WTC11 (cell line): ENCODE results near the gene GRIK2. TPM values are rescaled to one million over a fixed set of nuclear protein-coding genes. Genes with fewer than 3 reads are reported as not detected.

Source experiments
- ATAC-seq: fragments of 200-7000 bp; cut with Tn5 transposase; 2 replicates; pipeline ENCODE4 v1.10.0; 2021; ENCODE audit warnings: mild to moderate bottlenecking, moderate library complexity
- CTCF ChIA-PET: fragments of 300-600 bp; sonication (Branson Sonifier 250); formaldehyde crosslinking; loops from one replicate; lab custom pipeline; 2021; ENCODE audit warnings: antibody characterized with exemption; lab: Charles Lee
- POLR2A ChIA-PET: fragments of 350-600 bp; sonication (Branson Sonifier 250); formaldehyde crosslinking; loops from one replicate; lab custom pipeline; 2021; ENCODE audit warnings: antibody characterized with exemption; lab: Charles Lee
- DNase-seq: peaks from one replicate; pipeline ENCODE4 v3.0.0; 2021; ENCODE audit warnings: low spot score
- H3K27ac Mint-ChIP-seq: 2 replicates; pipeline ENCODE4 v1.8.0; 2021; ENCODE audit warnings: mixed read lengths
- H3K27me3 Mint-ChIP-seq: 2 replicates; pipeline ENCODE4 v1.8.0; 2021; ENCODE audit warnings: low read depth, mild to moderate bottlenecking, moderate library complexity, mixed read lengths
- H3K36me3 Mint-ChIP-seq: 2 replicates; pipeline ENCODE4 v1.8.0; 2021; ENCODE audit warnings: mixed read lengths
- H3K4me1 Mint-ChIP-seq: 2 replicates; pipeline ENCODE4 v1.8.0; 2022; ENCODE audit warnings: mixed read lengths
- H3K4me3 Mint-ChIP-seq: 2 replicates; pipeline ENCODE4 v1.8.0; 2021; ENCODE audit warnings: mild to moderate bottlenecking, moderate library complexity, mixed read lengths
- H3K9me3 Mint-ChIP-seq: 2 replicates; pipeline ENCODE4 v1.8.0; 2021; ENCODE audit warnings: mixed read lengths
- CBFB ChIP-seq: sonication (generic); formaldehyde crosslinking; IDR thresholded peaks from 2 replicates; pipeline ENCODE4 v1.8.1; 2022; ENCODE audit warnings: mild to moderate bottlenecking, low read depth, missing genetic modification reagents
- JAZF1 ChIP-seq: fragments of 250-450 bp; sonication (Bioruptor Pico); IDR thresholded peaks from 2 replicates; pipeline ENCODE4 v1.9.0; 2021; ENCODE audit warnings: moderate library complexity, mild to moderate bottlenecking, inconsistent platforms
- MXD4 ChIP-seq: fragments of 250-450 bp; sonication (Bioruptor Pico); IDR thresholded peaks from 2 replicates; pipeline ENCODE4 v1.8.0; 2021; ENCODE audit warnings: mild to moderate bottlenecking, moderate library complexity, borderline replicate concordance
- NR2C2 ChIP-seq: sonication (generic); formaldehyde crosslinking; IDR thresholded peaks from 2 replicates; pipeline ENCODE4 v1.8.0; 2022; ENCODE audit warnings: mild to moderate bottlenecking, missing genetic modification reagents
- RELA ChIP-seq: sonication (generic); formaldehyde crosslinking; IDR thresholded peaks from 2 replicates; pipeline ENCODE4 v1.8.1; 2022; ENCODE audit warnings: missing genetic modification reagents, mild to moderate bottlenecking, borderline replicate concordance
- ZNF121 ChIP-seq: sonication (generic); formaldehyde crosslinking; IDR thresholded peaks from 2 replicates; pipeline ENCODE4 v1.8.0; 2023; ENCODE audit warnings: missing genetic modification reagents
- ZNF138 ChIP-seq: sonication (generic); formaldehyde crosslinking; conservative IDR thresholded peaks from 2 replicates; pipeline ENCODE4 v1.8.1; 2022; ENCODE audit warnings: mild to moderate bottlenecking, moderate library complexity, missing genetic modification reagents
- ZNF263 ChIP-seq: sonication (generic); formaldehyde crosslinking; IDR thresholded peaks from 2 replicates; pipeline ENCODE4 v1.8.1; 2022; ENCODE audit warnings: low read depth, mild to moderate bottlenecking, moderate library complexity, missing genetic modification reagents
- ZNF317 ChIP-seq: sonication (generic); formaldehyde crosslinking; IDR thresholded peaks from 2 replicates; pipeline ENCODE4 v1.8.1; 2023; ENCODE audit warnings: low read depth, mild to moderate bottlenecking, moderate library complexity, missing genetic modification reagents, borderline replicate concordance
- total RNA-seq: library from RNA; stranded (reverse); gene quantifications from 3 replicates; pipeline ENCODE4 v1.2.3, GENCODE V29; 2021
- TF ChIP-seq, protein P1 (sequence below): sonication (generic); formaldehyde crosslinking; conservative IDR thresholded peaks from 2 replicates; pipeline ENCODE4 v1.8.1; 2023; ENCODE audit warnings: mild to moderate bottlenecking, low read depth, missing genetic modification reagents, moderate library complexity
- TF ChIP-seq, protein P2 (sequence below): sonication (generic); formaldehyde crosslinking; IDR thresholded peaks from 2 replicates; pipeline ENCODE4 v1.8.1; 2023; ENCODE audit warnings: mild to moderate bottlenecking, moderate library complexity, missing genetic modification reagents
- TF ChIP-seq, protein P3 (sequence below): fragments of 250-450 bp; sonication (Bioruptor Pico); IDR thresholded peaks from 2 replicates; pipeline ENCODE4 v2.1.2; 2022; ENCODE audit warnings: mild to moderate bottlenecking, moderate library complexity
- TF ChIP-seq, protein P4 (sequence below): sonication (generic); formaldehyde crosslinking; IDR thresholded peaks from 2 replicates; pipeline ENCODE4 v1.8.0; 2022; ENCODE audit warnings: mild to moderate bottlenecking, missing genetic modification reagents
- TF ChIP-seq, protein P5 (sequence below): sonication (generic); formaldehyde crosslinking; IDR thresholded peaks from 2 replicates; pipeline ENCODE4 v1.8.1; 2023; ENCODE audit warnings: mild to moderate bottlenecking, missing genetic modification reagents
- TF ChIP-seq, protein P6 (sequence below): fragments of 250-450 bp; sonication (Bioruptor Pico); IDR thresholded peaks from 2 replicates; pipeline ENCODE4 v1.9.0; 2021; ENCODE audit warnings: moderate library complexity, mild to moderate bottlenecking, inconsistent platforms, borderline replicate concordance
- TF ChIP-seq, protein P7 (sequence below): sonication (generic); formaldehyde crosslinking; IDR thresholded peaks from 2 replicates; pipeline ENCODE4 v1.8.1; 2022; ENCODE audit warnings: low read depth, missing genetic modification reagents, borderline replicate concordance

GRIK2 gene
- total RNA-seq, 1 experiment from 2014 or later, result 2.7 TPM

DNA sequence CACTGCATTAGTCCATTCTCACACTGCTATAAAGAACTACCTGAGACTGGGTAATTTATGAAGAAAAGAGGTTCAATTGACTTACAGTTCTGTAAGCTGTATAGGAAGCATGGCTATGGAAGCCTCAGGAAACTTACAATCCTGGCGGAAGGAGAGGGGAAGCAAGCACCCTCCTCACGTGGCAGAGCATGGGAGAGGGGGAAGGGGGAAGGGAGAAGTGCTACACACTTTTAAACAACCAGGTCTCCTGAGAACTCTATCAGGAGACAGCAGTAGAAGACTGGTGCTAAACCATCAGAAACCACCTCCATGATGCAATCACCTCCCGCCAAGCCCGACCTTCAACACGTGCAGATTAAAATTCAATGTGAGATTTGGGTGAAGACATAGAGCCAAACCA lies 494.0 kb downstream of the GRIK2 start:
- no peaks in the 10 kb centered on the region for H3K36me3 Mint-ChIP-seq
- no peak for DNase-seq
- H3K4me3 Mint-ChIP-seq, result no peak overlapping the region
- ATAC-seq, result peak; percentile 56
- no peaks in the 10 kb centered on the region for H3K27me3 Mint-ChIP-seq
- TF ChIP-seq, protein P1, sequence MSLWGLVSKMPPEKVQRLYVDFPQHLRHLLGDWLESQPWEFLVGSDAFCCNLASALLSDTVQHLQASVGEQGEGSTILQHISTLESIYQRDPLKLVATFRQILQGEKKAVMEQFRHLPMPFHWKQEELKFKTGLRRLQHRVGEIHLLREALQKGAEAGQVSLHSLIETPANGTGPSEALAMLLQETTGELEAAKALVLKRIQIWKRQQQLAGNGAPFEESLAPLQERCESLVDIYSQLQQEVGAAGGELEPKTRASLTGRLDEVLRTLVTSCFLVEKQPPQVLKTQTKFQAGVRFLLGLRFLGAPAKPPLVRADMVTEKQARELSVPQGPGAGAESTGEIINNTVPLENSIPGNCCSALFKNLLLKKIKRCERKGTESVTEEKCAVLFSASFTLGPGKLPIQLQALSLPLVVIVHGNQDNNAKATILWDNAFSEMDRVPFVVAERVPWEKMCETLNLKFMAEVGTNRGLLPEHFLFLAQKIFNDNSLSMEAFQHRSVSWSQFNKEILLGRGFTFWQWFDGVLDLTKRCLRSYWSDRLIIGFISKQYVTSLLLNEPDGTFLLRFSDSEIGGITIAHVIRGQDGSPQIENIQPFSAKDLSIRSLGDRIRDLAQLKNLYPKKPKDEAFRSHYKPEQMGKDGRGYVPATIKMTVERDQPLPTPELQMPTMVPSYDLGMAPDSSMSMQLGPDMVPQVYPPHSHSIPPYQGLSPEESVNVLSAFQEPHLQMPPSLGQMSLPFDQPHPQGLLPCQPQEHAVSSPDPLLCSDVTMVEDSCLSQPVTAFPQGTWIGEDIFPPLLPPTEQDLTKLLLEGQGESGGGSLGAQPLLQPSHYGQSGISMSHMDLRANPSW (CRISPR knock-in tag), result no peak
- TF ChIP-seq, protein P2, sequence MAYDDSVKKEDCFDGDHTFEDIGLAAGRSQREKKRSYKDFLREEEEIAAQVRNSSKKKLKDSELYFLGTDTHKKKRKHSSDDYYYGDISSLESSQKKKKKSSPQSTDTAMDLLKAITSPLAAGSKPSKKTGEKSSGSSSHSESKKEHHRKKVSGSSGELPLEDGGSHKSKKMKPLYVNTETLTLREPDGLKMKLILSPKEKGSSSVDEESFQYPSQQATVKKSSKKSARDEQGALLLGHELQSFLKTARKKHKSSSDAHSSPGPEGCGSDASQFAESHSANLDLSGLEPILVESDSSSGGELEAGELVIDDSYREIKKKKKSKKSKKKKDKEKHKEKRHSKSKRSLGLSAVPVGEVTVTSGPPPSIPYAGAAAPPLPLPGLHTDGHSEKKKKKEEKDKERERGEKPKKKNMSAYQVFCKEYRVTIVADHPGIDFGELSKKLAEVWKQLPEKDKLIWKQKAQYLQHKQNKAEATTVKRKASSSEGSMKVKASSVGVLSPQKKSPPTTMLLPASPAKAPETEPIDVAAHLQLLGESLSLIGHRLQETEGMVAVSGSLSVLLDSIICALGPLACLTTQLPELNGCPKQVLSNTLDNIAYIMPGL (CRISPR knock-in tag), result no peak
- TF ChIP-seq ZNF263 (CRISPR knock-in tag) (no peak), MXD4 (CRISPR knock-in tag) (no peak), NR2C2 (CRISPR knock-in tag) (no peak), ZNF317 (no peak), ZNF121 (CRISPR knock-in tag) (no peak), RELA (CRISPR knock-in tag) (no peak), JAZF1 (no peak), ZNF138 (CRISPR knock-in tag) (no peak), CBFB (CRISPR knock-in tag) (no peak)
- TF ChIP-seq, protein P3, sequence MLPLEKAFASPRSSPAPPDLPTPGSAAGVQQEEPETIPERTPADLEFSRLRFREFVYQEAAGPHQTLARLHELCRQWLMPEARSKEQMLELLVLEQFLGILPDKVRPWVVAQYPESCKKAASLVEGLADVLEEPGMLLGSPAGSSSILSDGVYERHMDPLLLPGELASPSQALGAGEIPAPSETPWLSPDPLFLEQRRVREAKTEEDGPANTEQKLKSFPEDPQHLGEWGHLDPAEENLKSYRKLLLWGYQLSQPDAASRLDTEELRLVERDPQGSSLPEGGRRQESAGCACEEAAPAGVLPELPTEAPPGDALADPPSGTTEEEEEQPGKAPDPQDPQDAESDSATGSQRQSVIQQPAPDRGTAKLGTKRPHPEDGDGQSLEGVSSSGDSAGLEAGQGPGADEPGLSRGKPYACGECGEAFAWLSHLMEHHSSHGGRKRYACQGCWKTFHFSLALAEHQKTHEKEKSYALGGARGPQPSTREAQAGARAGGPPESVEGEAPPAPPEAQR (CRISPR knock-in tag), result no peak
- TF ChIP-seq, protein P4, sequence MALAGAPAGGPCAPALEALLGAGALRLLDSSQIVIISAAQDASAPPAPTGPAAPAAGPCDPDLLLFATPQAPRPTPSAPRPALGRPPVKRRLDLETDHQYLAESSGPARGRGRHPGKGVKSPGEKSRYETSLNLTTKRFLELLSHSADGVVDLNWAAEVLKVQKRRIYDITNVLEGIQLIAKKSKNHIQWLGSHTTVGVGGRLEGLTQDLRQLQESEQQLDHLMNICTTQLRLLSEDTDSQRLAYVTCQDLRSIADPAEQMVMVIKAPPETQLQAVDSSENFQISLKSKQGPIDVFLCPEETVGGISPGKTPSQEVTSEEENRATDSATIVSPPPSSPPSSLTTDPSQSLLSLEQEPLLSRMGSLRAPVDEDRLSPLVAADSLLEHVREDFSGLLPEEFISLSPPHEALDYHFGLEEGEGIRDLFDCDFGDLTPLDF (CRISPR knock-in tag), result no peak
- TF ChIP-seq, protein P5, sequence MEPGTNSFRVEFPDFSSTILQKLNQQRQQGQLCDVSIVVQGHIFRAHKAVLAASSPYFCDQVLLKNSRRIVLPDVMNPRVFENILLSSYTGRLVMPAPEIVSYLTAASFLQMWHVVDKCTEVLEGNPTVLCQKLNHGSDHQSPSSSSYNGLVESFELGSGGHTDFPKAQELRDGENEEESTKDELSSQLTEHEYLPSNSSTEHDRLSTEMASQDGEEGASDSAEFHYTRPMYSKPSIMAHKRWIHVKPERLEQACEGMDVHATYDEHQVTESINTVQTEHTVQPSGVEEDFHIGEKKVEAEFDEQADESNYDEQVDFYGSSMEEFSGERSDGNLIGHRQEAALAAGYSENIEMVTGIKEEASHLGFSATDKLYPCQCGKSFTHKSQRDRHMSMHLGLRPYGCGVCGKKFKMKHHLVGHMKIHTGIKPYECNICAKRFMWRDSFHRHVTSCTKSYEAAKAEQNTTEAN (CRISPR knock-in tag), result no peak
- TF ChIP-seq, protein P6, sequence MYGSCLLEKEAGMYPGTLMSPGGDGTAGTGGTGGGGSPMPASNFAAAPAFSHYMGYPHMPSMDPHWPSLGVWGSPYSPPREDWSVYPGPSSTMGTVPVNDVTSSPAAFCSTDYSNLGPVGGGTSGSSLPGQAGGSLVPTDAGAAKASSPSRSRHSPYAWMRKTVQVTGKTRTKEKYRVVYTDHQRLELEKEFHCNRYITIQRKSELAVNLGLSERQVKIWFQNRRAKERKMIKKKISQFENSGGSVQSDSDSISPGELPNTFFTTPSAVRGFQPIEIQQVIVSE (CRISPR knock-in tag), result no peak
- TF ChIP-seq, protein P7, sequence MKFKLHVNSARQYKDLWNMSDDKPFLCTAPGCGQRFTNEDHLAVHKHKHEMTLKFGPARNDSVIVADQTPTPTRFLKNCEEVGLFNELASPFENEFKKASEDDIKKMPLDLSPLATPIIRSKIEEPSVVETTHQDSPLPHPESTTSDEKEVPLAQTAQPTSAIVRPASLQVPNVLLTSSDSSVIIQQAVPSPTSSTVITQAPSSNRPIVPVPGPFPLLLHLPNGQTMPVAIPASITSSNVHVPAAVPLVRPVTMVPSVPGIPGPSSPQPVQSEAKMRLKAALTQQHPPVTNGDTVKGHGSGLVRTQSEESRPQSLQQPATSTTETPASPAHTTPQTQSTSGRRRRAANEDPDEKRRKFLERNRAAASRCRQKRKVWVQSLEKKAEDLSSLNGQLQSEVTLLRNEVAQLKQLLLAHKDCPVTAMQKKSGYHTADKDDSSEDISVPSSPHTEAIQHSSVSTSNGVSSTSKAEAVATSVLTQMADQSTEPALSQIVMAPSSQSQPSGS (CRISPR knock-in tag), result no peak
- ChIA-PET CTCF (no interaction called here), POLR2A (no interaction called here)
- peaks cover 9% of the 10 kb centered on the region for H3K4me1 Mint-ChIP-seq
- H3K27ac Mint-ChIP-seq, result no peak overlapping the region
- H3K9me3 Mint-ChIP-seq, result no peaks in the 10 kb centered on the region
